Islet precursor cell (in vitro differentiated cells): Measurements from ENCODE around the gene GPC3.
"Not testable (repeated sequence)": the region's sequence is repeated elsewhere in the genome, so short reads cannot be mapped to it uniquely, and the experiment has no call there.

Source experiments
- DNase-seq: peaks from one replicate; pipeline ENCODE4 v3.0.0-alpha.2; 2018

GPC3 gene

GRCh38 chrX:133994576-133994975, 9.2 kb upstream of the GPC3 start:
- DNase-seq = no peak

- DNase-seq = no peak
Measured at GRCh38 chrX:133992882-133993281, 7.5 kb upstream of the GPC3 start.

DNA sequence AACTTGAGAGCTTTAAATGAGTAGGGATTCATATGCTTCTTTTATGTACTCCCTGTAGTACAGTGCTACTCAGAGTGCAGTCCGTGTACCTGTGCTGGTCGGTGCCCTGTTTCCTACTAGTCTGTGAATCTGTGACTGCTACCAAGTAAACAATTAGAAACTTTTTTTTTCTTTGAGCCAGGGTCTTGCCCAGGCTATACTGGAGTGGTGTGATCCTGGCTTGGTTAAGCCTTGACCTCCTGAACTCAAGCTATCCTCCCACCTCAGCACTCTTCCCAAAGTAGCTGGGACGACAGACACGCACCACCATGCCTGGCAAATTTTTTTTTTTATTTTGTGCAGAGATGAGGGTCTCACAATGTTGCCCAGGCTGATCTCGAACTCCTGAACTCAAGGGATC, 6.4 kb upstream of the GPC3 start:
- no peak for DNase-seq

- not testable (repeated sequence) for DNase-seq
Measured at GRCh38 chrX:133991057-133991456, 5.7 kb upstream of the GPC3 start.

GRCh38 chrX:133989993-133990392, 4.6 kb upstream of the GPC3 start:
- no peak for DNase-seq

- no peak for DNase-seq
Measured at GRCh38 chrX:133989490-133989889, 4.1 kb upstream of the GPC3 start.

GRCh38 chrX:133988010-133988409, 2.6 kb upstream of the GPC3 start:
- DNase-seq = no peak

DNA sequence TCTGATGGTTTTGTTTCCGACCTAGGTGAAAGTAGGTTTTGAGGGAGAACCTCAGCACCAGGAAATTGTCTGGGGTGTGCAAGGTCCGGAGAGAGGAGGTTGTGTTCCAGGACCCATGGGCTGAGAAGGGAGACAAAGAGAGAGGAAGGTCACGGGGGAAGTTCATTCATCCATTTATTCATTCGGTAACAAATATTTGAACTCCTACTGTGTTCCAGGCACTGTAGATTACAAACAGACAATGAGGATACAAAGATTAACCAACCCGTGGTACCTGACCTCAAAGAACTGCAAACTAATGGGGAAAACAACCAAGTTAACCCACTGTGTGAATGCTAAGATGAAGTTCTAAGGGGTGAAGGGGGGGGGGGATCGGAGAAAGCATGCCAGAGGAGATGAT, 1.8 kb upstream of the GPC3 start:
- no peak for DNase-seq

DNA sequence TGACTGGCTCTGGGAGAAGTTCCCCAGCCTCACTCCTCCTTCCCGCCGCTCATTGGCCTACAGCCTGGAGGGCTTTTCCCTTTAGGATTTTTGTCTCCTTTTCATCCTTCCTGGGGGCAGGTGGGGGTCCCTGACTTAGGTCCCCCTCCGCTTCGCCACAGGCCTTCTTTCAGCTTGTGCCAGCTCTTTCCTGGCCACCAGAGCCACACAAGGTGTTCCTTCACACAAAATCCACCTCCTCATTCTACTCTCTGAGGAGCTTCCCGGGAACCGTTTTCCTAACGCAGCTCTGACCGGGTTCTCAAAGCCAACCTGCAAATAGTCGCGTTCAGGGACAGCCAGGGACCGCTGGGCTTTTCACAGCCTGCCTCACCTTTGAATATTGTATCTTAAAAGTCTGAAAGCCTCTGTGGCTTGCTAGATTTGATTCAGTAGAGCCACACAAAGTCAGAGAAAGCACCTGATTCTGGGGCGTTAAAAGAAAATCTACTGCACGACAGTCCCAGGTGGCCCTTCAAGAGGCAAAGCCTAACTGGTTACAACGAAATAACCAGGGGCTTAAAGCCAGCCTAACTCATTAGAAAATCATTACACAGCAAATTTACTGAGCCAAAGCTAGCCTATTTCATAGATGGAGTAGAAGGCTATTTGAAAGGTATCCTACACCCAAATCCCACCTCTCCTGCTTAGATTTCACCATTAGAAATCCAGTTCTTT, 731 bp upstream of the GPC3 start:
- DNase-seq = no peak

- DNase-seq = no peak
Measured at GRCh38 chrX:133984857-133985163, 584 bp downstream of the GPC3 start.

- DNase-seq = no peak
Measured at GRCh38 chrX:133983974-133984845, 1.2 kb downstream of the GPC3 start.

GRCh38 chrX:133983256-133983973, 2.0 kb downstream of the GPC3 start:
- no peak for DNase-seq

DNA sequence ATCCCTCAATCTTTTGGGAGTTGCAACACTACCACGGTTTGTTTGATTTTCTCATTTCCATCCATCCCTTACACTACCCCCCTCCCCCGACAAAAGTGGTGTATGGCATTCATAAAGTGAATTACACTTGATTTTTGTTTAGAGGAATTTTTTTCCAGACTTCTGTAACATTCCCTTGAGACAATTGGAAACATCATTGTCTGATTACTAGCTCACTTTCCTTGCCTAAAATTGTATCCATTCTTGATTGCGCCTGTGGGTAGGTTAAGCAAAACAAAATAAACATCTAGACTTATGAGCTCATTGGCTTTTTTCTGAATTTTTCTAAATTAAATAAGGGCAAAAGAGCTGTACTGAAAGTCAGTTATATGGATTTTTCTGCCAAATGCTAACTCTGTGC, 3.5 kb downstream of the GPC3 start:
- DNase-seq = no peak

DNA sequence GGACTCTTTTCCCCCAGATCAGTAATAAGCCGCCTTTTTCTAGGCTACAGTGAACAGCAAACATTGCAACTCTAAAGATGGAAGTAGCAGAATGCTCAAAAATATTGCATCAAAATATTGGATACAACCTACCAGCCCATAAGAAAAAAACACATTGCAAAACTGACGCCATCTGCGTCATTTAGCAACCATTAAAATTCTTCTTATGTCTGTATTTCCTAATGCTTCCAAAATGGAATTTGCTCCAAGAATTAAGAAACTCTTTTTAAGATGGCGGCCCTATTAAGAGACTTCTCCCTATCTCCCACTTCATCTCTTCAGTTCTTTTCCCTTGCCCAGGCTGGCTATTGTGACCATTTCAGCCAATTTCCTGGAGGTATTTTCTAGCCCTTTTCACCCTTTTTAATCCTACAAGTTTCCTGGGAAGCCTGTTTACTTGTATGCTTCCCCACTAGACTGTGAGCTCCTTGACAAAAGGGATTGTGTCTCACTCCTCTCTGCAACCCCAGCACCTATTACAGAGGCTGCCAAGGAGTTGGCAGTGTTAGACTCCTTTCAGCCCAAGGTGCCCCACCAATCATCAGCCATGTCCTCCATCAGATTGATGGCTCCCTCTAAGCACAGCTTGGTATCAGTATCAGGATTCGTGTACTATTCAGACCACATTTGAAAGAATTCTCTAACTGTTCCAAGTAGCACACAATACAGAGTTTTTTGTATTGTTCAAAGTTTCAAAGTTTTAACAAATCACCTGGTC, 4.4 kb downstream of the GPC3 start:
- no peak for DNase-seq

DNA sequence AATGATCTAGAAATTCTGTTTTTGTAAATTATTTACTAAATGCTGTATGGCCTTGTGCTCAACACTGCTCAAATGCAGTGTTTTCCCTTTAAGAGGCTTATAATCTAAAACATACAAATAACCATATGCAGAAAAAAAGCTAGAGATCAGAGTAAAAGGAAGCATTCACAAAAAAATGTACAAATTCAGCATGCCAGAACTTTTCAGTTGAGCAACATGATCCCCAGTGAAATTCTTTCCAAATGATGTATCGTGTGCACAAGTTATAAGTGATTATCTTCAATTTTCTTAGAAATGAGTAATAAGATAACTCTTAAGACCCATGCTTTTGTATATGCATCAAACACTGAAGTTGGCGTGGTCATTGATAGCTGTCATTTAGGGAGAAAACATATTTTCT, 5.0 kb downstream of the GPC3 start:
- DNase-seq = no peak

GRCh38 chrX:133979641-133980230, 5.7 kb downstream of the GPC3 start:
- DNase-seq = no peak

DNA sequence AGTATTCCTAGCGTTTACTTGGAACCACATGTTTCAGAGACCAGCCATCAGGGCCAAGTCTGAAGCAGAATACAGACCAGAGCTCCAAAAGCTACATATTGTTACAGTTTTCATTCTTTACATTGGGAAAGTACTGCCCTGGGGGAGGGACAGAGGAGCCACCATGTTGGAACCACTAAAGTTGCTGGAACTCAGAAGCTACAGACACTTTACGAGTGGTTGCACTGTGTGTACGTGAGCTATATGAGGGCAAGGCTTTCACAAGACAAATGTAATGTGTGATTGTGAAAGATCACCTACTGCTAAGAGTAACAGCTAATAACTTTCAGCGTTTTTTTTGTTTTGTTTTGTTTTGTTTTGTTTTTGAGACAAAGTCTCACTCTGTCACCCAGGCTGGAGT, 11.7 kb downstream of the GPC3 start:
- DNase-seq = no peak

DNA sequence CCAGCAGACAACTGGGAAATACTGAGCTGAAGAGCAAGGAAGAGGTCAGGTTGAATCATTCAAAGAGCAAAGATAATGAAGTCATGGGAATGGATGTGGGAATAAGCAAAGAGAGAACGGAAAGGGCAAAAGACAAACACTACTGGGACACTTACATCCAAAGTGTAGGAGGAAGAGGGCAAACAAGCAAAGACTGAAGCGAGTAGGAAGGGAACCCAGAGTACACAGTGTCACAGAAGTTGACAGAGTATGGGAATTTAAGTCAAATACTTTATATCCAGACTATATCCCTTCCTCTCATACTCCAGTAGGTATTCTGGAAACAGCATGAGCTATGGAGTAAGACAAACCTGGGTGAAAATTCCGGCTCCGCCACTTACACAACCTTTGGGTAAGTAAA, 12.5 kb downstream of the GPC3 start:
- no peak for DNase-seq

DNA sequence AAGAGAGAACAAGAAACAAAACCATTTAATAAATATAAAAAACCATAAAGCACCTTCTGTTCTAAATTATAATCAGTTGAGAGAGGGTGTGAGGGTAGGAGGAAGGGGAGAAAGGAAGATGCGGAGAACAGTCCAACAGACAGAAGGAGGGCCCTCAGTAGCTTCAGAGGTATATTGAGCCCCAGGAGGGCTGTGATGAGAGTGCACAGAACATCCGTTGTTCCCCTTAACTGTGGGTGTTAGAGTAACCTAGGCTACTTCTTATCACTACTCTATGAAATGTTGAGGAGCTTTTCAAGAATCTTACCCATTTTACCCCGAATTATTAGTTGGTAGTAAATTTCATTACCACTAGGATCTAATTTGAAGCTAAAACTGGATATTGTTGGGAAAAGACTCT, 13.8 kb downstream of the GPC3 start:
- no peak for DNase-seq

GRCh38 chrX:133970076-133970475, 15.3 kb downstream of the GPC3 start:
- peak; percentile 73 for DNase-seq

- no peak for DNase-seq
Measured at GRCh38 chrX:133969191-133969590, 16.2 kb downstream of the GPC3 start.

GRCh38 chrX:133968109-133968508, 17.3 kb downstream of the GPC3 start:
- no peak for DNase-seq

DNA sequence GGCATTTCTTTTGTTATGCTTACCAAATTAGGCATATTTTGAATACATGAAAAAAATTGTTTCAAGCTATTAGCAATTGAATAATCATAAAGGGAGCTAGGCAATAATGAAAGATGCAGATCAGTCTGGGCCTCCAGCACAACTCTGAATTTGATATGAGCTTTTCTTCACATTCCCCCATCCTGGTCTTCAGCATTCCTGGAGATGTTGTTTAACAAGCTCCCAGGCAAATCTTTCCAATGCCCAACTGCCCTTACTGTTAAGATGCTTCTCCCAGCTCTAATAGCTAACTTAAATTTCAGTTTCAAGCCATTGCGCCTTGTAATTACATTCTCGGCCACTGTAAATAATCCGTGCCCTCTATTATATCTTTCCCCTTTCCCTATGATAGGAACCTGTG, 19.2 kb downstream of the GPC3 start:
- DNase-seq = no peak
